Measurements from ENCODE around the gene KSR2.
"Not testable (repeated sequence)": the region's sequence is repeated elsewhere in the genome, so short reads cannot be mapped to it uniquely, and the experiment has no call there.

Gene KSR2

GRCh38 chr12:117968826-117969659 is at the start of gene KSR2:
Gene KSR2, minus strand, starts transcription at chr12:117968990. Its CDS starts 735 bp downstream, at chr12:117968255.
- DNase-seq = peak; percentile 93

- DNase-seq = no peak
Measured at GRCh38 chr12:118017926-118018325, 49.1 kb upstream of the KSR2 start.

GRCh38 chr12:118016424-118017264 is 47.9 kb upstream of the KSR2 start, which contains the start of gene RFC5:
Gene RFC5, plus strand, starts transcription at chr12:118016703. Its CDS starts 125 bp downstream, at chr12:118016828.
- DNase-seq = peak; percentile 96

GRCh38 chr12:118015944-118016343 is 47.2 kb upstream of the KSR2 start:
- no peak for DNase-seq

- DNase-seq = no peak
Measured at GRCh38 chr12:118015306-118015705, 46.5 kb upstream of the KSR2 start.

- no peak for DNase-seq
Measured at GRCh38 chr12:118013283-118013682, 44.5 kb upstream of the KSR2 start.

- DNase-seq = no peak
Measured at GRCh38 chr12:118011961-118012360, 43.2 kb upstream of the KSR2 start.

- DNase-seq = no peak
Measured at GRCh38 chr12:118011377-118011776, 42.6 kb upstream of the KSR2 start.

GRCh38 chr12:118010903-118011302 is 42.1 kb upstream of the KSR2 start:
- DNase-seq = no peak

- DNase-seq = not testable (repeated sequence)
Measured at GRCh38 chr12:117999806-118000205, 31.0 kb upstream of the KSR2 start.

- DNase-seq = no peak
Measured at GRCh38 chr12:117998719-117999118, 29.9 kb upstream of the KSR2 start.

- DNase-seq = no peak
Measured at GRCh38 chr12:117994551-117995438, 26.0 kb upstream of the KSR2 start.

- no peak for DNase-seq
Measured at GRCh38 chr12:117986705-117987469, 18.1 kb upstream of the KSR2 start.

GRCh38 chr12:117985182-117985581 is 16.4 kb upstream of the KSR2 start:
- no peak for DNase-seq

GRCh38 chr12:117981267-117981666 is 12.5 kb upstream of the KSR2 start:
- DNase-seq = no peak

GRCh38 chr12:117980616-117981015 is 11.8 kb upstream of the KSR2 start:
- DNase-seq = no peak

- no peak for DNase-seq
Measured at GRCh38 chr12:117977373-117977772, 8.6 kb upstream of the KSR2 start.

GRCh38 chr12:117975006-117975405 is 6.2 kb upstream of the KSR2 start:
- DNase-seq = no peak

- DNase-seq = no peak
Measured at GRCh38 chr12:117972301-117972700, 3.5 kb upstream of the KSR2 start.

GRCh38 chr12:117970334-117970733 is 1.5 kb upstream of the KSR2 start:
- DNase-seq = no peak

- peak; percentile 20 for DNase-seq
Measured at GRCh38 chr12:117968151-117968789, 520 bp downstream of the KSR2 start.

All from NCI-H748 treated with DMSO at 0.1 percent for 48 hours (cell line).